Measurements from ENCODE around the gene LRRC52.

DNA sequence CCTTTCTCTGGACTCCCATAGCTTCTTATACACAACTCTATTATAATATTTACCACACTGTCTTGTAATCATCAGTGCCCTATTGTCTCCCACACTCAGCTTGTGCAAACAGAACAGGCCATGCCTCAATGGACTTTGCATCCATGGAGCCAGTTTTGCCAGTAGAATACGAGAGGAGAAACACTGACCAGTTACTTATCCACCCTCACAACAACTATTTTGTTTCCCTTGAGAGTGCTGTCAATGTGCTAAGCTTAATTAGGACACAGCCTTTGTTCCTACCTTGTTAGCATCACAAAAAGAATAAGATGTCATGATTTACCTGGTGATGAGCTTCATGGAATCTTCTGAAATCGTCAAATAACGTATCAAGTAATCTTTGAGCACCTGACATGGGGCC, 18.1 kb upstream of the LRRC52 start:
- TF ChIP-seq, protein P1, sequence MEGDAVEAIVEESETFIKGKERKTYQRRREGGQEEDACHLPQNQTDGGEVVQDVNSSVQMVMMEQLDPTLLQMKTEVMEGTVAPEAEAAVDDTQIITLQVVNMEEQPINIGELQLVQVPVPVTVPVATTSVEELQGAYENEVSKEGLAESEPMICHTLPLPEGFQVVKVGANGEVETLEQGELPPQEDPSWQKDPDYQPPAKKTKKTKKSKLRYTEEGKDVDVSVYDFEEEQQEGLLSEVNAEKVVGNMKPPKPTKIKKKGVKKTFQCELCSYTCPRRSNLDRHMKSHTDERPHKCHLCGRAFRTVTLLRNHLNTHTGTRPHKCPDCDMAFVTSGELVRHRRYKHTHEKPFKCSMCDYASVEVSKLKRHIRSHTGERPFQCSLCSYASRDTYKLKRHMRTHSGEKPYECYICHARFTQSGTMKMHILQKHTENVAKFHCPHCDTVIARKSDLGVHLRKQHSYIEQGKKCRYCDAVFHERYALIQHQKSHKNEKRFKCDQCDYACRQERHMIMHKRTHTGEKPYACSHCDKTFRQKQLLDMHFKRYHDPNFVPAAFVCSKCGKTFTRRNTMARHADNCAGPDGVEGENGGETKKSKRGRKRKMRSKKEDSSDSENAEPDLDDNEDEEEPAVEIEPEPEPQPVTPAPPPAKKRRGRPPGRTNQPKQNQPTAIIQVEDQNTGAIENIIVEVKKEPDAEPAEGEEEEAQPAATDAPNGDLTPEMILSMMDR (conservative IDR thresholded peaks at IDR 0.05; ENCODE audit: low read length): no peak
- TF ChIP-seq EZH2phosphoT487 (IDR thresholded peaks at IDR 0.05; ENCODE audit: borderline replicate concordance): no peak
